ENCODE results near the gene NCAN.

Gene NCAN

DNA sequence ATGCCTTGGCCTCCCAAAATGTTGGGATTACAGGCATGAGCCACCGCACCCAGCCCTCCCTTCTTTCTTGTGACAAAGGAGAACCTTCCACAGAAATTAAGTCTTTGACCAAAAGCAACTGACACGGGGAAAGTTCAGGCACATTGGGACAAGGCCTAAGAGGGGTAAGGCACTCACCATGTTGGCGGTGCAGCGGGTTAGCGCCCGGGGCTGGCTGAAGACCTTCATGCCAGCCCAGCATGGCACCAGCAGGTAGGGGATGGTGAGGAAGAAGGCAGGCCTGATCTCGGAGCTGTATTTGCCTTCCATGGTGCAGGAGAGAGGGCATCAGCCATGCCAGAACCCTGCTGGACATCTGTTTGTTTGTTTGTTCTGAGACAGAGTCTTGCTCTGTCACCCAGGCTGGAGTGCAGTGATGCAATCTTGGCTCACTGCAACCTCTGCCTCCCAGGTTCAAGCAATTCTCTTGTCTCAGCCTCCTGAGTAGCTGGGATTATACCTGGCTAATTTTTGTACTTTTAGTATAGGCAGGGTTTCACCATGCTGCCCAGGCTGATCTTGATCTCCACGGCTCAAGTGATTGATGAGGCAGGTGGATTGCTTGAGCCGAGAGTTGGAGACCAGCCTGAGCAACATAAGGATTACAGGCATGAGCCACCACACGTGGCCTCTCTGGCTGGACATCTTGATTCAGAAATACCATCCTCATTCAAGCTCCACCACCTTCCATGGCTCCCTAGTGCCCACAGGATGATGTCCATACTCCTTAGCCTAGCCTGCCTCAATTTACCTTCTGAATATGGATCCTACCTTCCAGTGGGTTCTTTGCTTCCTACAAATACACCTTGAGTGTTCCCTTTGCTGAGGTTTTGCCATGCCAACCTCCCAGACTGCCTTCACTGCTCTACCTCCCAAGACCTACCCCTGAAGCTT lies 57.0 kb downstream of the NCAN start:
- TF ChIP-seq GATA1 (IDR thresholded peaks at IDR 0.05; ENCODE audit: low read depth, low read length) (no peak), POLR2A (IDR thresholded peaks at IDR 0.05; ENCODE audit: low read length) (no peak)
- DNase-seq = no peak

GRCh38 chr19:19269952-19270694 lies 58.4 kb downstream of the NCAN start:
- DNase-seq = no peak
- TF ChIP-seq POLR2A (IDR thresholded peaks at IDR 0.05; ENCODE audit: low read length) = no peak
- no peak for TF ChIP-seq GATA1 (IDR thresholded peaks at IDR 0.05; ENCODE audit: low read depth, low read length)

GRCh38 chr19:19270749-19271571 lies 59.2 kb downstream of the NCAN start:
- no peak for DNase-seq
- TF ChIP-seq POLR2A (IDR thresholded peaks at IDR 0.05; ENCODE audit: low read length) (no peak), GATA1 (IDR thresholded peaks at IDR 0.05; ENCODE audit: low read depth, low read length) (no peak)

- TF ChIP-seq POLR2A (IDR thresholded peaks at IDR 0.05; ENCODE audit: low read length) = no peak
- no peak for TF ChIP-seq GATA1 (IDR thresholded peaks at IDR 0.05; ENCODE audit: low read depth, low read length)
- no peak for DNase-seq
Measured at GRCh38 chr19:19271828-19272599, 60.3 kb downstream of the NCAN start.

DNA sequence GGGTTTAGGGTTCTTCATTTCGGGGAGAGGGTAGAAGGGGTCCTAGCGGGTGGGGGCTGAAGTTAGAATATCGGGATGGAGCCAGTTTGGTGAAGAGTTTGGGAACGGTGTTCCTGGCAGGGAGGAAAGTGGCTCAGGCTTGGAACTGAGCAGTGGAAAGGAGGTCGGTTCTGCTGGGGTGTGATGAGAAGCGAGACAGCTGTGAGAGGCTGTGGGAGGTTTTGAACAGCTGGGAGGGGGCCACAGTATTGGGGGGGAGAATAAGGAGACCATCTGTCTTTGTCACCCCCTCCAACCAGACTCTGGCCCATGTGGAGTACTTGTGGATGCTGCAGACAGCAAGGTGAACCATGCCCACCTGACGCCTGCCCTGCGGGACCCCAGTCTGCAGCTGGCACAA lies 62.4 kb downstream of the NCAN start:
- no peak for TF ChIP-seq GATA1 (IDR thresholded peaks at IDR 0.05; ENCODE audit: low read depth, low read length)
- TF ChIP-seq POLR2A (IDR thresholded peaks at IDR 0.05; ENCODE audit: low read length) = no peak
- DNase-seq = no peak

- no peak for TF ChIP-seq POLR2A (IDR thresholded peaks at IDR 0.05; ENCODE audit: low read length)
- no peak for TF ChIP-seq GATA1 (IDR thresholded peaks at IDR 0.05; ENCODE audit: low read depth, low read length)
- DNase-seq = no peak
Measured at GRCh38 chr19:19274716-19275565, 63.2 kb downstream of the NCAN start.

DNA sequence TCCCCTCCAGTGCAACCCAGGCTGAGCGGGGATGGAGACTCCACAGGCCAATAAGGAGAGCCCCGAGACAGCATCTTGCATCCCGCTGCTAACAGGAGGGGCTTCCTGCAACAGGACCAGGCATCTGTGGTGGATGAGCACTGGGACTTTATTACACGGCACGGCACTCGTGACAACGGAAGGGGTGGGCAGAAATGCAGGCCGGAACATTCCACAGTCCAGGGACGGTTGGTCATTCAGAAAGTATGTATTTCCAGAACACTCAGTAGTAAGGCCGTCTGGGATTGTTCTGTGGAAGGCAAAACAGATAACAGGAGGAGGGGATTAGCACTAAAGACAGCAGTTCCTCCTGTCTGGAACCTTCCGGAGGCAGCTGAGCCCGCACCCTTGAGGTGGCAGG lies 64.6 kb downstream of the NCAN start:
- TF ChIP-seq POLR2A (IDR thresholded peaks at IDR 0.05; ENCODE audit: low read length) (no peak), GATA1 (IDR thresholded peaks at IDR 0.05; ENCODE audit: low read depth, low read length) (no peak)
- DNase-seq = no peak

DNA sequence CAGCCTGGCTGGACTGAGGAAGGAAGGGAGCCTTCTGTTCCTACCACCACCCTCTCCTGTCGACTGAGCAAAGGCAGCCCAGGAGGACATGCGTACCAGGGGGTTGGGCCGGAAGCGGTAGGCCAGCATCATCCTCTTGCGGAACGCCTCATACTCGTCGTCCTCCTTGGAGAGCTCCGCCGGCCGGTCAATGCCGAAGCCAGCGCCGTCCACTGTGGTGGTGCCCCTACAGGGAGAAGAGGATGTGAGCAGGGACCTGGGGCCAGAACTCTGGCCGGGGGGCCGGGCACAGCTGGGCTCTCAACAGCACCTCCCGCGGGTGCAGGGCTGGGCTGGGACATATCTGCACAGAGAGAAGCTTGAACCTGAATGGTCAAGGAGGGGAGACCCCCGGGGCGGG lies 65.1 kb downstream of the NCAN start:
- no peak for TF ChIP-seq GATA1 (IDR thresholded peaks at IDR 0.05; ENCODE audit: low read depth, low read length)
- TF ChIP-seq POLR2A (IDR thresholded peaks at IDR 0.05; ENCODE audit: low read length) = no peak
- no peak for DNase-seq

GRCh38 chr19:19278315-19278714 lies 66.6 kb downstream of the NCAN start:
- no peak for DNase-seq
- TF ChIP-seq POLR2A (IDR thresholded peaks at IDR 0.05; ENCODE audit: low read length) (no peak), GATA1 (IDR thresholded peaks at IDR 0.05; ENCODE audit: low read depth, low read length) (no peak)

- TF ChIP-seq POLR2A (IDR thresholded peaks at IDR 0.05; ENCODE audit: low read length) (no peak), GATA1 (IDR thresholded peaks at IDR 0.05; ENCODE audit: low read depth, low read length) (no peak)
- DNase-seq = no peak
Measured at GRCh38 chr19:19279062-19279612, 67.4 kb downstream of the NCAN start.

GRCh38 chr19:19279853-19280252 lies 68.1 kb downstream of the NCAN start:
- TF ChIP-seq POLR2A (IDR thresholded peaks at IDR 0.05; ENCODE audit: low read length) = no peak
- TF ChIP-seq GATA1 (IDR thresholded peaks at IDR 0.05; ENCODE audit: low read depth, low read length) = no peak
- no peak for DNase-seq

DNA sequence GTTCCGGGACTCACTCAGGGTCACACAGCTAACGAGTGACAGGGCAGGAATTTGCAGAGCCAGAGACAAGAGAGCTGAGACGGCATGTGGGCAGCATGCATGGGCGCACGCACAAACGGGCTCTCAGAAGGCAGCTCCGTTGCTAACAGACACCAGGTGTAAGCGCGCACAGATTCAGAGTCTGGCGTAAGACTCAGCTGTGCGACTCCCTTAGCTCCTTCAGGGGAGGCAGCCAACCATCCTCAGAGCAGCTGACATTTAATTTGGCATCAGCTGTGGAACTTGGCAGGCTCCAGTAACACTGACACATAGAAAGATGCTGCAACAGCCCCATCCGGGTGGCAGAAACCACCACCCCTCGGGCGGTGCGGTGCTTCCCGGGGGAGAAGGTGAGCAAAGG lies 68.8 kb downstream of the NCAN start:
- no peak for DNase-seq
- no peak for TF ChIP-seq POLR2A (IDR thresholded peaks at IDR 0.05; ENCODE audit: low read length)

Data from erythroblast (primary cell).